HepG2 (cell line): ENCODE measurements around the gene CFAP69.

Experiments used
- E2F1 ChIP-seq: sonication (generic); formaldehyde crosslinking; IDR thresholded peaks from 2 replicates; pipeline ENCODE4 v1.5.0; 2020; ENCODE audit warnings: missing genetic modification reagents
- LCORL ChIP-seq, 2 experiments: fragments of 450-650 bp in 1 of 2; sonication (generic) in 1 of 2; formaldehyde crosslinking in 1 of 2; IDR thresholded peaks; 2 replicates each; pipeline versions ENCODE4 v1.5.0 to v1.6.1; 2017 to 2020; ENCODE audit warnings: antibody characterized with exemption in 1 of 2, missing genetic modification reagents in 1 of 2

GRCh38 chr7:90232430-90232829, 12.5 kb upstream of the CFAP69 start:
- TF ChIP-seq LCORL (IDR thresholded peaks at IDR 0.05) (no peak), LCORL (CRISPR knock-in tag; IDR thresholded peaks at IDR 0.05) (no peak), E2F1 (CRISPR knock-in tag) (no peak)
